Fibroblast of lung (primary cell): ENCODE data around the gene PARK7. TPM values are rescaled to one million over a fixed set of nuclear protein-coding genes. Genes with fewer than 3 reads are reported as not detected.

Experiments used
- DNase-seq, 2 donors: peaks; one replicate each; pipeline versions ENCODE4 v3.0.0 to v3.0.0-alpha.2; 2010; ENCODE audit warnings: low read depth in 2 of 2
- H2AFZ ChIP-seq: 2 replicates; pipeline ENCODE4 v1.5.1; 2012; ENCODE audit warnings: low read length, control low read depth, inconsistent platforms
- H3K27ac ChIP-seq: 2 replicates; pipeline ENCODE4 v1.5.1; 2011; ENCODE audit warnings: low read length, control low read depth; ENCODE audit not compliant: insufficient read depth
- H3K27me3 ChIP-seq: 2 replicates; pipeline ENCODE4 v1.5.1; 2011; ENCODE audit warnings: mild to moderate bottlenecking, low read length; ENCODE audit not compliant: control insufficient read depth, insufficient read depth
- H3K36me3 ChIP-seq: 2 replicates; pipeline ENCODE4 v1.5.1; 2011; ENCODE audit warnings: low read length; ENCODE audit not compliant: control insufficient read depth, insufficient read depth
- H3K4me1 ChIP-seq: 2 replicates; pipeline ENCODE4 v1.5.1; 2011; ENCODE audit warnings: low read length; ENCODE audit not compliant: control insufficient read depth, insufficient read depth; ENCODE audit errors: extremely low read depth
- H3K4me2 ChIP-seq: 2 replicates; pipeline ENCODE4 v1.5.1; 2011; ENCODE audit warnings: low read length, control low read depth; ENCODE audit not compliant: insufficient read depth; ENCODE audit errors: extremely low read depth
- H3K4me3 ChIP-seq, 4 experiments: fragments of 200-600 bp in 1 of 4; sonication (generic) in 1 of 4; replicated peaks in 1 of 4; 2 replicates each; pipeline ENCODE4 v1.5.1; 2011 to 2016; ENCODE audit warnings: low read length in 4 of 4, low read depth in 3 of 4, mild to moderate bottlenecking in 3 of 4, control low read depth in 2 of 4, inconsistent platforms in 1 of 4, mixed read lengths in 1 of 4; ENCODE audit not compliant: insufficient read depth in 1 of 4; ENCODE audit errors: control extremely low read depth in 1 of 4
- H3K79me2 ChIP-seq: 2 replicates; pipeline ENCODE4 v1.5.1; 2012; ENCODE audit warnings: mild to moderate bottlenecking, low read length, inconsistent platforms; ENCODE audit not compliant: control insufficient read depth, insufficient read depth
- H3K9ac ChIP-seq: 2 replicates; pipeline ENCODE4 v1.5.1; 2011; ENCODE audit warnings: mild to moderate bottlenecking, low read length, control low read depth; ENCODE audit not compliant: insufficient read depth
- H3K9me3 ChIP-seq: 2 replicates; pipeline ENCODE4 v1.5.1; 2012; ENCODE audit warnings: low read depth, low read length; ENCODE audit not compliant: control insufficient read depth, insufficient read depth
- H4K20me1 ChIP-seq: 2 replicates; pipeline ENCODE4 v1.5.1; 2011; ENCODE audit warnings: low read length; ENCODE audit not compliant: control insufficient read depth, insufficient read depth; ENCODE audit errors: extremely low read depth
- EZH2 ChIP-seq: IDR thresholded peaks from 2 replicates; pipeline ENCODE4 v1.5.1; 2012; ENCODE audit warnings: low read length, control low read depth, mild to moderate bottlenecking; ENCODE audit errors: missing control alignments
- polyA plus RNA-seq, 2 donors: library from polyadenylated mRNA; depleted of rRNA in 1 of 2; stranded (reverse) in 1 of 2; unstranded in 1 of 2; fragments of >200 nt; gene quantifications; 2 replicates each; pipeline ENCODE4 v1.2.1, GENCODE V29; 2011 to 2012; ENCODE audit warnings: missing spikeins in 1 of 2
- total RNA-seq: library from RNA; depleted of rRNA; stranded (reverse); fragments of >200 nt; gene quantifications from 2 replicates; pipeline ENCODE4 v1.2.1, GENCODE V29; 2014
- TF ChIP-seq, protein P1 (sequence below), 2 donors: IDR thresholded peaks in 1 of 2; conservative IDR thresholded peaks in 1 of 2; 1 replicate in 1 of 2; 2 replicates in 1 of 2; pipeline ENCODE4 v1.5.1; 2011 to 2012; ENCODE audit warnings: low read length in 2 of 2, control low read depth in 1 of 2, inconsistent platforms in 1 of 2, low read depth in 1 of 2, mild to moderate bottlenecking in 1 of 2

The PARK7 gene
- total and polyA plus RNA-seq, 2 donors (not counting 1 experiment from before 2014, with no cell fraction given) = 264 to 513 TPM

DNA sequence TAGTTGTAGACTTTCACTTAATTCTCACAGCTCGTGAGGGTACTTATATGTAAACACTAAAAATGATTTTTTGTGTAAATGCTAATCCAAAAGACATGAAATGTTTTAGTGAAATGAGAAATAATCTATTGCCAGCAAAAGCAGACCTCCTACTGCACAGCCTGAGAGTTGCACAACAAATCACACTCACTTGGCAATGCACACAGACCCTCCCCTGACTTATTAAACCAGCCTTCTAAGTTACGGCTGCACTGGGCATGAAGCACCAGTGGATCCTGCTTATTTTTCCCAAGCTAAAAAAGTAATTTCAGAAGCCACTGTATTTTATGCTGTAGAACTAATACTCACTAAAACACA, 54.3 kb downstream of the PARK7 start:
- Histone ChIP-seq H3K4me3 (peak overlapping the region in 2 of 4 experiments; percentile 6 to 43), H3K27me3 (no peaks in the 10 kb centered on the region), H2AFZ (no peak overlapping the region), H3K4me2 (peak overlapping the region; percentile 6), H3K27ac (no peak overlapping the region), H3K9ac (no peak overlapping the region), H4K20me1 (no peaks in the 10 kb centered on the region), H3K36me3 (peaks cover 16% of the 10 kb centered on the region), H3K79me2 (peaks cover 73% of the 10 kb centered on the region), H3K9me3 (no peaks in the 10 kb centered on the region), H3K4me1 (peaks cover 34% of the 10 kb centered on the region)
- peak; percentile 68 to 83 for DNase-seq
- no peak for TF ChIP-seq EZH2
- TF ChIP-seq, protein P1, sequence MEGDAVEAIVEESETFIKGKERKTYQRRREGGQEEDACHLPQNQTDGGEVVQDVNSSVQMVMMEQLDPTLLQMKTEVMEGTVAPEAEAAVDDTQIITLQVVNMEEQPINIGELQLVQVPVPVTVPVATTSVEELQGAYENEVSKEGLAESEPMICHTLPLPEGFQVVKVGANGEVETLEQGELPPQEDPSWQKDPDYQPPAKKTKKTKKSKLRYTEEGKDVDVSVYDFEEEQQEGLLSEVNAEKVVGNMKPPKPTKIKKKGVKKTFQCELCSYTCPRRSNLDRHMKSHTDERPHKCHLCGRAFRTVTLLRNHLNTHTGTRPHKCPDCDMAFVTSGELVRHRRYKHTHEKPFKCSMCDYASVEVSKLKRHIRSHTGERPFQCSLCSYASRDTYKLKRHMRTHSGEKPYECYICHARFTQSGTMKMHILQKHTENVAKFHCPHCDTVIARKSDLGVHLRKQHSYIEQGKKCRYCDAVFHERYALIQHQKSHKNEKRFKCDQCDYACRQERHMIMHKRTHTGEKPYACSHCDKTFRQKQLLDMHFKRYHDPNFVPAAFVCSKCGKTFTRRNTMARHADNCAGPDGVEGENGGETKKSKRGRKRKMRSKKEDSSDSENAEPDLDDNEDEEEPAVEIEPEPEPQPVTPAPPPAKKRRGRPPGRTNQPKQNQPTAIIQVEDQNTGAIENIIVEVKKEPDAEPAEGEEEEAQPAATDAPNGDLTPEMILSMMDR (conservative IDR thresholded peaks at IDR 0.05 in 1 of 2, IDR thresholded peaks at IDR 0.05 in 1 of 2; ENCODE audit: low read depth in 1 of 2, low read length in 2 of 2) = no peak

DNA sequence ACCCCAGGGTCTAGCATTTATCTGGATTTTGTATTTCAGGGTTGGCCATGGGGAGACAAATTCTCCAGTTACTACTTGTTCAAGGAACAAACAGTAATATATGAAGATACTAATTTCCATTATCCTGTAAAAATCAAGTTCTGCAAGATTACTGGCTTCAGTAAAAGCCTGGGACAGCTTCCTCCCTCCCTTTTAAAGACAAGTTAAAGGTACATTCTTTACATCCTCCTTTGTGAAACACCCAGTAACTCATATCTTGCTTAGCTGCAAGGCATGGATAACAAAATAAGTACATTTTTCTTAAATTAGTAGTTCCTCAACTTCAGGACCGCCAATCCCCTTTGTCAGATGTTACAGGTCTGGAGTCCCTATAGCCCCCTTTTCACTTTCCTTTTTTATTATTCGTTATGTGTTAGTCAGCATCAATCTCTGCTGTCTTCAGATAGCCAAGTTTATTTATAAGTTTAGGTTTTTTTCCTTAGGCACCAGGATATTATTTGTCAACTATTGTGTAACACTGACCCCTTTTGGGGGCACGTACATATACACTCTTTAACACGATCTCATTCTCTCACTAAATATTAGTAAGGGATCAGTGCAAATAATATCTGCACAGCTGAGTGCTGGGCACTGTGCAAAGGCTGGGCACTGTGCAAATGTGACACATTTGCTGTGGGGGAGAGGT, 54.8 kb downstream of the PARK7 start:
- Histone ChIP-seq H3K4me3 (peak overlapping the region in 1 of 4 experiments; percentile 43), H3K4me1 (peaks cover 34% of the 10 kb centered on the region), H3K9ac (no peak overlapping the region), H3K36me3 (peaks cover 16% of the 10 kb centered on the region), H4K20me1 (no peaks in the 10 kb centered on the region), H3K79me2 (peaks cover 79% of the 10 kb centered on the region), H3K27ac (no peak overlapping the region), H3K4me2 (no peak overlapping the region), H3K9me3 (no peaks in the 10 kb centered on the region), H3K27me3 (no peaks in the 10 kb centered on the region), H2AFZ (no peak overlapping the region)
- DNase-seq = peak in 1 of 2 donors; percentile 33
- TF ChIP-seq, protein P1 (conservative IDR thresholded peaks at IDR 0.05 in 1 of 2, IDR thresholded peaks at IDR 0.05 in 1 of 2; ENCODE audit: low read depth in 1 of 2, low read length in 2 of 2) = no peak
- no peak for TF ChIP-seq EZH2

DNA sequence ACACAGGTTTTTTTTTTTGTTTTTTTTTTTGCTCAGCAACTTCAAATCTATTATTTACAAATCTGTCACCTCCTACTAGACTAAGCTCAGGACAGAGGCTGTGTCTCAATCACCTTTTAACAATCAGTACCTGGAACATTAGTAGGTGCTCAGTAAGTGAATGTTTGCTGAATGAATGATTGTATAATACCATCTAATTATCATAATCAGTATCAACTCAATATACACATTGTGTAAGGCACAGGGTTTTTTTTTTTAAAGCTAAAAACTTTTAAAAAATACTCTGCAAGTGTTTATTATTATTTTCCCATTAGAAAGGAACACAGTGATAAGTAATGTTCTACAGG, 55.4 kb downstream of the PARK7 start:
- TF ChIP-seq EZH2 = no peak
- TF ChIP-seq, protein P1 (conservative IDR thresholded peaks at IDR 0.05 in 1 of 2, IDR thresholded peaks at IDR 0.05 in 1 of 2; ENCODE audit: low read depth in 1 of 2, low read length in 2 of 2) = no peak
- Histone ChIP-seq H3K4me2 (no peak overlapping the region), H3K27me3 (no peaks in the 10 kb centered on the region), H3K27ac (no peak overlapping the region), H2AFZ (no peak overlapping the region), H3K9ac (no peak overlapping the region), H3K4me1 (peaks cover 36% of the 10 kb centered on the region), H3K36me3 (peaks cover 16% of the 10 kb centered on the region), H3K9me3 (no peaks in the 10 kb centered on the region), H3K4me3 (no peak overlapping the region), H4K20me1 (no peaks in the 10 kb centered on the region), H3K79me2 (peaks cover 83% of the 10 kb centered on the region)
- DNase-seq = peak in 1 of 2 donors; percentile 9
